ENCODE measurements around the gene TCF7L2.
A peak's percentile ranks its signal among the peaks of the same experiment; 100 is the strongest.

Gene TCF7L2

GRCh38 chr10:113131613-113132261 lies 181.7 kb downstream of the TCF7L2 start:
- DNase-seq (ENCODE audit: low read depth) = peak; percentile 83
- no peak for TF ChIP-seq CTCF (IDR thresholded peaks at IDR 0.05; ENCODE audit: control insufficient read depth, insufficient read depth, low read depth, low read length, missing control alignments)
- no peak overlapping the region for H3K4me3 ChIP-seq (ENCODE audit: control insufficient read depth, low read depth, low read length)

- no peak overlapping the region for H3K4me3 ChIP-seq (ENCODE audit: control insufficient read depth, low read depth, low read length)
- no peak for DNase-seq (ENCODE audit: low read depth)
- TF ChIP-seq CTCF (IDR thresholded peaks at IDR 0.05; ENCODE audit: control insufficient read depth, insufficient read depth, low read depth, low read length, missing control alignments) = no peak
Measured at GRCh38 chr10:113132591-113133121, 182.6 kb downstream of the TCF7L2 start.

- DNase-seq (ENCODE audit: low read depth) = peak; percentile 50
- TF ChIP-seq CTCF (IDR thresholded peaks at IDR 0.05; ENCODE audit: control insufficient read depth, insufficient read depth, low read depth, low read length, missing control alignments) = no peak
- no peak overlapping the region for H3K4me3 ChIP-seq (ENCODE audit: control insufficient read depth, low read depth, low read length)
Measured at GRCh38 chr10:113133497-113134115, 183.6 kb downstream of the TCF7L2 start.

GRCh38 chr10:113135025-113135424 lies 185.0 kb downstream of the TCF7L2 start:
- TF ChIP-seq CTCF (IDR thresholded peaks at IDR 0.05; ENCODE audit: control insufficient read depth, insufficient read depth, low read depth, low read length, missing control alignments) = no peak
- H3K4me3 ChIP-seq (ENCODE audit: control insufficient read depth, low read depth, low read length) = no peak overlapping the region
- DNase-seq (ENCODE audit: low read depth) = no peak

- DNase-seq (ENCODE audit: low read depth) = no peak
- H3K4me3 ChIP-seq (ENCODE audit: control insufficient read depth, low read depth, low read length) = no peak overlapping the region
- TF ChIP-seq CTCF (IDR thresholded peaks at IDR 0.05; ENCODE audit: control insufficient read depth, insufficient read depth, low read depth, low read length, missing control alignments) = no peak
Measured at GRCh38 chr10:113137941-113138685, 188.1 kb downstream of the TCF7L2 start.

- DNase-seq (ENCODE audit: low read depth) = no peak
- no peak overlapping the region for H3K4me3 ChIP-seq (ENCODE audit: control insufficient read depth, low read depth, low read length)
- TF ChIP-seq CTCF (IDR thresholded peaks at IDR 0.05; ENCODE audit: control insufficient read depth, insufficient read depth, low read depth, low read length, missing control alignments) = no peak
Measured at GRCh38 chr10:113138937-113139585, 189.0 kb downstream of the TCF7L2 start.

All from AG09309 (cell line).